ENCODE data around the gene IFIT5. TPM values are rescaled to one million over a fixed set of nuclear protein-coding genes. Genes with fewer than 3 reads are reported as not detected.
"Not testable (repeated sequence)": the region's sequence is repeated elsewhere in the genome, so short reads cannot be mapped to it uniquely, and the experiment has no call there.

The IFIT5 gene
- total RNA-seq, 2 experiments from 2014 or later = 0.36 to 0.57 TPM

DNA sequence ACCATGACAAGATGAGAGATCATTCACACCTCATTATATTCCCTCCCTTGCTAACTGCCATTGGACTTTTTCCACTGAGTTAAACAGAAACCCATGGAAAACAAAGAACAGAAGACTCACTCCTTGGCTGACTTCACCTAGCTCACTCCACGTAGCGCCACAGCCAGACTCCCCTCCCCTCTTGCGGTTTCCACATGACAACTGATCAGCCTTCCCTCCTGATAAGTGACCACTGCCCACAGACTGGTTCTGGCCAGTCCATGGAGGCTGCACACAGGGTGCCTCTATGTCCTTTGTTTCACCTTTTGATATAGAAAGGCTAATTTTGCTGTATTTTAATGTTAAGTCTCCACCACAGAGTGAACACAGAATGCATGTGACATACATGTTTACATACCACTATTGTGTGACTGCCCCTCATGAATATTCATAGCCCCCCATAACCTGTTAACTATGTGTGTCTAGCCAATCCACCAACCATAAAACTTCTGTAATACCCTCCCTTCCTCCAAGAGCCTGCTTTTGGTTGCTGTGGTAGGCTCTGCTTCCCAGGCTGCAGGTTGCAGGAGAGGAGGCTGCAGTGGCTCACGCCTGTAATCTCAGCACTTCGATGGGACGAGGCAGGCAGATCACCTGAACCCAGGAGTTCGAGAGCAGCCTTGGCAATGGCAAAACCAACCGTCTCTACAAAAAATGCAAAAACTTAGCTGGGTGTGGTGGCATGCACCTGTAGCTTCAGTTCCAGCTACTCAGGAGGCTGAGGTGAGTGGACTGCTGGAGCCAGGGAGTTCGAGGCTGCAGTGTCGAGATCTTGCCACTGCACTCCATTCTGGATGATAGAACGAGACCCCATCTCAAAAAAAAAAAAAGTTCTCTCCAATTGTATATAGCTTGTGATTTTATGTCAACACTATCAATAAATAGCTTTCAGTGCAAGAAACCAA, 10.0 kb upstream of the IFIT5 start:
- Histone ChIP-seq H4K20me1 (ENCODE audit: insufficient read depth, low read length) (no peaks in the 10 kb centered on the region), H3K27ac (ENCODE audit: low read depth, low read length, poor library complexity, severe bottlenecking) (no peak overlapping the region), H3K9me3 (ENCODE audit: low read length) (no peaks in the 10 kb centered on the region), H3K4me2 (ENCODE audit: low read length) (no peak overlapping the region), H3K79me2 (ENCODE audit: insufficient read depth, low read depth, low read length) (no peaks in the 10 kb centered on the region), H3K4me1 (ENCODE audit: insufficient read depth, low read length, poor library complexity, severe bottlenecking) (no peaks in the 10 kb centered on the region), H3K36me3 (ENCODE audit: insufficient read depth, low read length) (no peaks in the 10 kb centered on the region), H3K9me2 (ENCODE audit: insufficient read depth, low read length) (no peaks in the 10 kb centered on the region), H2AFZ (ENCODE audit: low read length) (no peak overlapping the region), H3K4me3 (ENCODE audit: low read depth, low read length, poor library complexity, severe bottlenecking) (no peak overlapping the region)
- ChIA-PET CTCF (ENCODE audit: unreplicated experiment) (no interaction called here), POLR2A (no interaction called here)
- TF ChIP-seq, protein P1, sequence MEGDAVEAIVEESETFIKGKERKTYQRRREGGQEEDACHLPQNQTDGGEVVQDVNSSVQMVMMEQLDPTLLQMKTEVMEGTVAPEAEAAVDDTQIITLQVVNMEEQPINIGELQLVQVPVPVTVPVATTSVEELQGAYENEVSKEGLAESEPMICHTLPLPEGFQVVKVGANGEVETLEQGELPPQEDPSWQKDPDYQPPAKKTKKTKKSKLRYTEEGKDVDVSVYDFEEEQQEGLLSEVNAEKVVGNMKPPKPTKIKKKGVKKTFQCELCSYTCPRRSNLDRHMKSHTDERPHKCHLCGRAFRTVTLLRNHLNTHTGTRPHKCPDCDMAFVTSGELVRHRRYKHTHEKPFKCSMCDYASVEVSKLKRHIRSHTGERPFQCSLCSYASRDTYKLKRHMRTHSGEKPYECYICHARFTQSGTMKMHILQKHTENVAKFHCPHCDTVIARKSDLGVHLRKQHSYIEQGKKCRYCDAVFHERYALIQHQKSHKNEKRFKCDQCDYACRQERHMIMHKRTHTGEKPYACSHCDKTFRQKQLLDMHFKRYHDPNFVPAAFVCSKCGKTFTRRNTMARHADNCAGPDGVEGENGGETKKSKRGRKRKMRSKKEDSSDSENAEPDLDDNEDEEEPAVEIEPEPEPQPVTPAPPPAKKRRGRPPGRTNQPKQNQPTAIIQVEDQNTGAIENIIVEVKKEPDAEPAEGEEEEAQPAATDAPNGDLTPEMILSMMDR (conservative IDR thresholded peaks at IDR 0.05; ENCODE audit: low read length) = no peak
- no peak for TF ChIP-seq EZH2phosphoT487 (IDR thresholded peaks at IDR 0.05; ENCODE audit: borderline replicate concordance, low read depth, low read length)
- DNase-seq (ENCODE audit: low spot score) = no peak
- no TSS peak for BruUV-seq (replicated peaks)
- intact Hi-C loops (cut with micrococcal nuclease; ENCODE audit: unreplicated experiment) = no loop called here

DNA sequence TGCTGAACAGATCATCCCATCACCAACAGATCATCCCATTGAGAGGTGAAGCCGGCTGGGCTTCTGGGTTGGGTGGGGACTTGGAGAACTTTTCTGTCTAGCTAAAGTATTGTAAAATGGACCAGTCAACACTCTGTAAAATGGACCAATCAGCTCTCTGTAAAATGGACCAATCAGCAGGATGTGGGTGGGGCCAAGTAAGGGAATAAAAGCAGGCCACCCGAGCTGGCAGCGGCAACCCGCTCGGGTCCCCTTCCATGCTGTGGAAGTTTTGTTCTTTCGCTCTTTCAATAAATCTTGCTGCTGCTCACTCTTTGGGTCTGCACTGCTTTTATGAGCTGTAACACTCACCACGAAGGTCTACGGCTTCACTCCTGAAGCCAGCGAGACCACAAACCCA, 8.2 kb upstream of the IFIT5 start:
- H2AFZ ChIP-seq (ENCODE audit: low read length); POLR2A ChIA-PET; BruUV-seq (replicated peaks); H3K4me3 ChIP-seq (ENCODE audit: low read depth, low read length, poor library complexity, severe bottlenecking); H3K36me3 ChIP-seq (ENCODE audit: insufficient read depth, low read length); H3K79me2 ChIP-seq (ENCODE audit: insufficient read depth, low read depth, low read length); H3K4me2 ChIP-seq (ENCODE audit: low read length); H3K27ac ChIP-seq (ENCODE audit: low read depth, low read length, poor library complexity, severe bottlenecking); H4K20me1 ChIP-seq (ENCODE audit: insufficient read depth, low read length); intact Hi-C loops (cut with micrococcal nuclease; ENCODE audit: unreplicated experiment); CTCF ChIA-PET (ENCODE audit: unreplicated experiment); H3K9me3 ChIP-seq (ENCODE audit: low read length); H3K9me2 ChIP-seq (ENCODE audit: insufficient read depth, low read length); H3K4me1 ChIP-seq (ENCODE audit: insufficient read depth, low read length, poor library complexity, severe bottlenecking); DNase-seq (ENCODE audit: low spot score): not testable (repeated sequence)

DNA sequence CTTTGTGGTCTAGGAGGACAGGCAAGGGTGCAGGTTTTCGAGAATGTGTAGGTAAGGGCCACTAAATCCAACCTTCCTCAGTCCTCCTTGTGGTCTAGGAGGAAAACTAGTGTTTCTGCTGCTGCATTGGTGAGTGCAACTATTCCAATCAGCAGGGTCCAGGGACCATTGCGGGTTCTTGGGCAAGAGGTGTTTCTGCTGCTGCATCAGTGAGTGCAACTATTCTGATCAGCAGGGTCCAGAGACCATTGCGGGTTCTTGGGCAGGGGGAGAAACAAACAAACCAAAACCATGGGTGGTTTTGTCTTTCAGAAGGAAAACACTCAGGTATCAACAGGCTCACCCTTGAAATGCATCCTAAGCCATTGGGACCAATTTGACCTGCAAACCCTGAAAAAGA, 6.6 kb upstream of the IFIT5 start:
- H3K4me3 ChIP-seq (ENCODE audit: low read depth, low read length, poor library complexity, severe bottlenecking); intact Hi-C loops (cut with micrococcal nuclease; ENCODE audit: unreplicated experiment); H3K79me2 ChIP-seq (ENCODE audit: insufficient read depth, low read depth, low read length); H3K36me3 ChIP-seq (ENCODE audit: insufficient read depth, low read length); H3K9me3 ChIP-seq (ENCODE audit: low read length); H3K4me2 ChIP-seq (ENCODE audit: low read length); H3K9me2 ChIP-seq (ENCODE audit: insufficient read depth, low read length); H3K4me1 ChIP-seq (ENCODE audit: insufficient read depth, low read length, poor library complexity, severe bottlenecking); H2AFZ ChIP-seq (ENCODE audit: low read length); H3K27ac ChIP-seq (ENCODE audit: low read depth, low read length, poor library complexity, severe bottlenecking); H4K20me1 ChIP-seq (ENCODE audit: insufficient read depth, low read length); DNase-seq (ENCODE audit: low spot score); BruUV-seq (replicated peaks): not testable (repeated sequence)
- ChIA-PET CTCF (ENCODE audit: unreplicated experiment) (interaction anchor here (0.6 kb wide), 1 partner anchor 735 kb away, joined by 3 read pairs; no protein-coding TSS in a partner anchor), POLR2A (interaction anchor here (0.6 to 0.8 kb wide), 2 partner anchors 21 to 1227 kb away, joined by 3 to 4 read pairs; no protein-coding TSS in a partner anchor)

DNA sequence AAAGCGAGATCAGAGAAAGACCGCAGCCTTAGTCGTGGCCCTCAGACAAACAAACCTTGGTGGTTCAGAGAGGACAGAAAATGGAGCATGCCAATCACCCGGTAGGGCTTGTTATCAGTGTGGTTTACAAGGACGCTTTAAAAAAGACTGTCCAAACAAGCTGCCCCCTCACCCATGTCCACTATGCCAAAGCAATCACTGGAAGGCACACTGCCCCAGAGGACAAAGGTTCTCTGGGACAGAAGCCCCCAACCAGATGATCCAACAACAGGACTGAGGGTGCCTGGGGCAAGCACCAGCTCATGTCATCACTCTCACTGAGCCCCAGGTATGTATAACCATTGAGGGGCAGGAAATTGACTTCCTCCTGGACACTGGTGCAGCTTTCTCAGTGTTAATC, 5.1 kb upstream of the IFIT5 start:
- H3K9me3 ChIP-seq (ENCODE audit: low read length); intact Hi-C loops (cut with micrococcal nuclease; ENCODE audit: unreplicated experiment); H3K4me3 ChIP-seq (ENCODE audit: low read depth, low read length, poor library complexity, severe bottlenecking); H3K27ac ChIP-seq (ENCODE audit: low read depth, low read length, poor library complexity, severe bottlenecking); H3K4me2 ChIP-seq (ENCODE audit: low read length); H3K4me1 ChIP-seq (ENCODE audit: insufficient read depth, low read length, poor library complexity, severe bottlenecking); H4K20me1 ChIP-seq (ENCODE audit: insufficient read depth, low read length); CTCF ChIA-PET (ENCODE audit: unreplicated experiment); H2AFZ ChIP-seq (ENCODE audit: low read length); H3K36me3 ChIP-seq (ENCODE audit: insufficient read depth, low read length); BruUV-seq (replicated peaks); H3K9me2 ChIP-seq (ENCODE audit: insufficient read depth, low read length); DNase-seq (ENCODE audit: low spot score); H3K79me2 ChIP-seq (ENCODE audit: insufficient read depth, low read depth, low read length): not testable (repeated sequence)
- POLR2A ChIA-PET = interaction anchor here (0.7 kb wide), 1 partner anchor 10 kb away, joined by 4 read pairs; no protein-coding TSS in a partner anchor

DNA sequence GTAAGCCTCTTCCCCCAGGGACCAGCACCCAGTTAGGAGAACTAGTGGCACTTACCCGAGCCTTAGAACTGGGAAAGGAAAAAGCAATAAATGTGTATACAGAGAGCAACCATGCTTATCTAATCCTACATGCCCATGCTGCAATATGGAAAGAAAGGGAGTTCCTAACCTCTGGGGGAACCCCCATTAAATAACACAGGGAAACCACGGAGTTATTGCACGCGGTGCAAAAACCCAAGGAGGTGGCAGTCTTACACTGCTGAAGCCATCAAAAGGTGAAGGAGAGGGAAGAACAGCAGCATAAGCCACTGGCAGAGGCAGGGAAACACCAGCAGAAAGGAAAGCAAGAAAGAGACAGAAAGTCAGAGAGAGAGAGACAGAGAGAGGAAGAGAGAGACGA, 3.8 kb upstream of the IFIT5 start:
- intact Hi-C loops (cut with micrococcal nuclease; ENCODE audit: unreplicated experiment) = loop anchor here (5.0 kb wide), 1 partner anchor 153 kb away; no protein-coding TSS in a partner anchor
- POLR2A ChIA-PET; H3K4me3 ChIP-seq (ENCODE audit: low read depth, low read length, poor library complexity, severe bottlenecking); H4K20me1 ChIP-seq (ENCODE audit: insufficient read depth, low read length); H3K79me2 ChIP-seq (ENCODE audit: insufficient read depth, low read depth, low read length); H3K4me2 ChIP-seq (ENCODE audit: low read length); H3K4me1 ChIP-seq (ENCODE audit: insufficient read depth, low read length, poor library complexity, severe bottlenecking); H3K27ac ChIP-seq (ENCODE audit: low read depth, low read length, poor library complexity, severe bottlenecking); BruUV-seq (replicated peaks); H3K9me2 ChIP-seq (ENCODE audit: insufficient read depth, low read length); H2AFZ ChIP-seq (ENCODE audit: low read length); H3K9me3 ChIP-seq (ENCODE audit: low read length); H3K36me3 ChIP-seq (ENCODE audit: insufficient read depth, low read length); DNase-seq (ENCODE audit: low spot score); CTCF ChIA-PET (ENCODE audit: unreplicated experiment): not testable (repeated sequence)
